Activated T-helper 9 cell treated with anti-CD3 and anti-CD28 coated beads, Interleukin-2, amount 50 U/mL, for 16 hours (primary cell): Measurements from ENCODE around the gene EGFLAM.
A peak's percentile ranks its signal among the peaks of the same experiment; 100 is the strongest.

ENCODE experiments used
- DNase-seq: peaks from one replicate; pipeline ENCODE4 v3.0.0-alpha.2; 2020; ENCODE audit warnings: low read depth

Gene EGFLAM

DNA sequence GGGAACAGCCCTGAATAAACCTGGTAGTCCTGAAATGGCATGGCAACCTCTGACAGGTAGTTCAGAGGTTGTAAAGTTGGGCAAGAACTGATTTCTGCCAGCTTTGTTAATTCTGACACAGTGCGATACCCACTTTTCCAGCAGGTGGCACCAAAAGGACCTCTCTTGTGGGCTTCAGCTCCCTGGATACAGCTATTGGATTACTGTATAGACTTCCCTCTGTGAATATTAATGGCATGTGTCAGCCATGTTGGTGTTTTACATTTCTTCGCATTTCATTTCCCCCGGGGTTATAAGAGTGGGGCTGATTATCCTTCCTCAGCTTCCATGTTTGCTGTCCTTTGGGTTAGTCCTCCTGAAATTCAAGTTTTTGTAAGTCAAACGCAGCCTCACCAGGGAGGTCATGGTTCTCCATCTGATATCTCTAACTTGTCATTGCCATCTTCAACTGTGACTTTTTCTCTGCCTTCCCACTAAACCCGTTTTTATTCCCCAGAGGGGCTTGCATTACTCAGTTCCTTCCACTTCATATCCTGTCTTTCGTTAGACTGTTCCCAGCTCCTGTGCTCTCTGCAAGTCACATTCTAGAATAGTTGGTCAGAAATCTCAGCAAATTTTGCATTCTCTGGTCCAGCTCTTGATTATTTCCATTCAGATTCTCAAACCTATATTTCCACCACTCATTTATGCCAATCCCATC is 162.5 kb downstream of the EGFLAM start:
- no peak for DNase-seq

- DNase-seq, result no peak
These were observed 164.3 kb downstream of the EGFLAM start for GRCh38 chr5:38422622-38423021.

DNA sequence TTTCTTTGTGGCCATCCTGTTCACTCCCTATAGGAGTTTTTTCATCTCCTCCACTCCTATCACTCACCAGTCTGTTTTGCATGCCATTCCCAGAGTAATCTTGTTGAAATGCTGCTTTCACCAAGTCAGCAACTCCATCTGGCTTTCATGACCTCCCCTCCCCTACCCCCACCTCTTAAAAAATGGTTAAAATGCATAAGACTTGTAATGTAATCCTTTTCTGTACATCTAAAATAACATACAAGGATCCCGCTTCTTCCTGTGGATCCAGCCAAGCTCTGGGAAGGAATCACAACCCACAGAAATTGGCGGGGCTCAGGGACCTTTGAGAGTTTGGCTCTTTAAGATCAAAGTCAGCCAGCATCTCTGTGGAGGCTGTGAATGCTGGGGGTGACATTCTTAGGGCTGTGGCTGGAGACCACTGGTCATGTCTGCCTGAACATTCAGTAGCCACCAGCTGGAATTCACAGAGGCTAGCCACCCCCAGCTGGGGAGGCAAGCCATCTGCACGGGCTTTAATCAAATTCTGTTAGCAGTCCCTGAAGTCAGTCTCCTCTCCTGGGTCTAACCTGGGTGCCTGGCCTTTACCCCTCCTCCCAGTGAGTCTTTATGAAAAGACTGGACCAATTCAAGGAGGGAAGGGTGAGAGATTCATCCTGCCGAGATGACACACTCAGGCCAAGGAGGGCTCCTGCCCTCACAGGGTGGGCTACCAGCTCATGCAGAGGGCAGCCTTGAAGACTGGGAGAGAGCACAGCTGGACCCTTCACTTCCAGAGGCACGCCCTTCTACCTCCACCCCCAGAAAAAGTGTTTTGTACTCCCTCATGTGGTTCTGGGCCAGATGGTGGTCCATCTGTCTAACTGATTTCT is 165.2 kb downstream of the EGFLAM start:
- DNase-seq, result no peak

DNA sequence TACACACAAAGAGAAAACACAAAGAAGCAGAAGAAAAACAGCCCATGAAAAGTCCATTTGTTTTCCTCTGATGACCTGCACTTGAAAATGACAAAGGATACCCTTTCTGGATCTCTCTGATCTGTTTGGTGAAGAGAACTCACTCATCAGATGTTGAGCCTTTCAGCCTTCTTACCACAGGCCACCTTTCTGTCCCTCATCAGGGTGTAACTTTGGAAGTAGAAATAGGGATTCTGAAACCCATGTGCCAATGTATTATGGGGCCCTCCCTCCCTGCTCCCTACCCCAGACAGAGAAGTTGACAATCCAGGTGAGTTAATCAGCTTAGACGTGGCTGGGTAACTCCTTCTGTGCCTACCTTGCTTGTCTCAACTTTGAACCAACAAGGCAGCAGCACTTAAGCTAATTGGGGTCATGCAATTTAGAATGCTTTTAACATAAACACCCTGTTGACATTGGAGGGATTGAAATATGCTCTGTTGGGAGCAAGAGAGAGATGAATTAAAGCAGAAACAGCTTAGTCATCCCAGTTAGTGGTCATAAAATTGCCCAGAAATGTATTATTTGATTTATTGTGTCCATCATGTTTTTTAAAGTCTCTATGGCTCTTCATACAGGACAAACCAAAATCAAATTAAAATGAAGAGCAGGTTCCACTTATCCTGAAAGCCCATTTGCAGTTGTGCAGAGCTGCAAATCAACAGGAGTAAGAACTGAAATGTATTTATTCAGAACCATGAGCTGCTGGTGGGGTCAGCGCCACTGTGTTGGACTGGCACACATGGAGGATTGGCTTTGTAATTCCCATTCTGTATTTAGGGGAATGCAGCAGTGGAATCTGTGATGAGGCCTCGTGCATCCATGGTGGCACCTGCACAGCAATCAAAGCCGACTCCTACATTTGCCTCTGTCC is 166.0 kb downstream of the EGFLAM start:
- DNase-seq, result no peak

DNA sequence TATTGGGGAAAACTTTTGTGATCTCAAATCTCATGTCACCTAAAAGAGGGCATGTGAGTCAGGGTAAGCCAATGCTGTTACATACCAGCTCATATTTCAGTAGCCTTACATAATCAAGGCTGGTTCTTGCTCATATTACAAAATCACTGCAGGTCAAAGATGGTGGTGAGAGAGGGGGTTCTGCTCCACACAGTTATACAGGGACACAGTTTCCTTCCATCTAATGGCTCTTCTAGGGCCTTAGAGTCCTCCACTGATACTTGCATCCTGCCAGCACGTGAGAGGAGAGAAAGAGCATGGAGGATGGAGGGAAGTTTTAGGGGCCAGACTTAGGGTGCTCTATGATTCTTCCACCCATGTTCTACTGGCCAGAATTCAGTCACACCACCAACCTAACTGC is 168.1 kb downstream of the EGFLAM start:
- DNase-seq, result no peak

GRCh38 chr5:38426986-38427950 is 168.9 kb downstream of the EGFLAM start:
- DNase-seq, result no peak

DNA sequence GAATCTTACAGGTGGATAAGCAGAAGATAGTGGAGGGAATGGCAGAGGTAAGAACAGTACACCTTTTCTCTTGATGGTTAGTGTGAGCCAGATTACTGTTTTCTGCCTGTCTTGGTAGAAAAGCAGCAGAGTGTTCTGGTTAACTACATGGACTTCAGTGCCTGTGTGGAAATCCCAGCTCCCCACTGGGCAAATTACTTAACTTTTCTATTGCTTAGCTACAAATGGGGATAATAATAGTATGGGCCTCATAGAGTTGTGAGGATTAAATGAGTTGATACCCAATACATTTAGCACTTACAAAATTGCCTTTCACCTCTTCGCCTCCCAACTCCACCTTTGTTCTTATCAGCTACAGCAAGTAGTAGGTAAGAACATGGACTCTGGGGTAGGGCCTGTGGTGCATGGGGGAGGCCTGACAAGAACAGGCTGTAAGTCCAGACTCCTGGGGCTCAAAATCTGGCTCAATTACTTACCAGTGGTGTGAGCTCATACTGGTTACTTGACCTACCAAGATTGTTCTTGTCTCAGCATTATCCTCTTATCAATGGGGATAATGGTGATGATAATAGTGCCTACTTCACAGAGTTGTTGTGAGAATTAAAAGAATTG is 173.0 kb downstream of the EGFLAM start:
- no peak for DNase-seq

- DNase-seq, result no peak
These were observed 175.0 kb downstream of the EGFLAM start for GRCh38 chr5:38433160-38433861.

DNA sequence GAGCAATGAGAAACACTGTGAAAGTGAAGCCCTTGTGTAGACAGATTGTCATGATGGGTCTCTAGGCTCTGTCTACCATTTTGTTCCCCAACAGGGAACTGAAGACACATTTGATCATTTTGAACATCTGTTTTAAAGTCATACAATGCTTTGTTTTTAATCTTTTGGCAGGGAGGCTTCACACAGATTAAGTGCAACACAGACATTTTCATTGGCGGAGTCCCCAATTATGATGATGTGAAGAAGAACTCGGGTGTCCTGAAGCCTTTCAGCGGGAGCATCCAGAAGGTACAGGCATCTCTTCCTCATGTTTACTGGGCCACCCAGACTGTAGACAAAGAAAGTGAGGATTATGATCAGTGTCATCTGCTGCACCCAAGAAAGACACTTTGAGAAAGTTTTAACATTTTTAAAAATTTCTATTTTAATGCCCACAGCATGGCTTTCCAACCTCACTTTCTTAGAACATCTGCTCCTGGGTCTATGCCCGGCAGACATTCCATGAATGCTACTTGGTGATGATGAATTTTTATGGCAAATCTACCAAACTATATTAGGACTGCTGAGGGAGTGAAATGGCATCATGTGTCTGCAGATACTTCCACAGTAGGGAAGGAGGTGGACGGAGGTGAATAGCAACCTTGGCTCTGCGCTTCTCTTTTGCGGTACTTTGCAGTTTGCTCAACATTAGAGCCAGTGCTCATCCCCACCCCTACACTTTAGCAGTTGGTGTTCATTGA is 176.8 kb downstream of the EGFLAM start:
- no peak for DNase-seq

DNA sequence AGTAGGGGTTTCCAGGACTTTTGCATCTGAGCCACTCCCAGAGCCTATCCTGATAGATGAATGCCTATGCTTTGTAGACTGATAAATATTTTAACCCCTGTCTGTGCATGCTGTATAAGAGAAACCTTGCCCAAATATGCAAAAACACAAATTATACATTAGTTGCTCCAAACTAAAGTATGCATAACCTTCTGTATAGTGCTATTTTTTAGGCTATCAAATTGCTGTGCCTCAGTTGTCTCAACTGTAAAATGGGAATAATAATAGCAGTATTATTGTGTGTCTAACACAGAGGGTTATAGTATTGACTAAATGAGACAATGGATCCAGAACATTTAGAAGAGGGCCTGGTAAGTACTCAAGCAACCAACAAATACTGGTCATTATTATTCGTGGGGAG is 180.4 kb downstream of the EGFLAM start:
- DNase-seq, result no peak

- peak; percentile 56 for DNase-seq
These were observed 183.3 kb downstream of the EGFLAM start for GRCh38 chr5:38441453-38442246.

DNA sequence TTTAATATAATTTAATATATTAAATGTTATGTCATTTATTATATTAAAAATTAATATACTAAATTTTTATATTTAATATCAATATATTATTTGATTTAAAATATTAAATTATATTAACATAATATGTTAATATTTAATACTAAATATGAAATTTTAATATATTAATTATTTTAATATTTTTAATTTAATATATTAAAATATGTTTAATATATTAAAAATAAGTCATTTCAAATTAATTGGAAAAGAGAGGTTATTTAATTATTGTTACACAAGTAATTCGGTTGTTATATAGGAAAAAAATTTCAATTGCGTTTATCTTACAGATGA is 183.9 kb downstream of the EGFLAM start:
- no peak for DNase-seq

DNA sequence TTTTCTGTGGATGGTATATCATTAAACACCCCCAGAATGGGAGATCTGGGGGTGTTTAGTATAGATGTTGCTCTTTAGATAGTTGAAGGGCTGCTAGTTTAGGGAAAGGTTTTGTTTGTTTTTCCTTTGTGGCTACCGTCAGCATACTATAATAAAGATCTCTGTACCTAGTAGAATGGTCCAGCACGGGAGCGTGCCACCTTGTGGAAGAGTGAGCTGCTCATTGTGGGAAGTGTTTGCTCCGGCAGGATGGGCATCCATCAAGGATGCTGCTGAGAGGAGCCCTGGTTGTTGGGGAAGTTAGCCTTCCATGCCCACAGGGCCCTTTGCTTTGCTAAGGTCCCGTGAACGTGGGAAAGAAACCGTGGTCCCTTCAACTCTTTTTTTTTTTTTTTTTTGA is 185.0 kb downstream of the EGFLAM start:
- DNase-seq, result no peak

- DNase-seq, result no peak
These were observed 187.1 kb downstream of the EGFLAM start for GRCh38 chr5:38445374-38446028.

DNA sequence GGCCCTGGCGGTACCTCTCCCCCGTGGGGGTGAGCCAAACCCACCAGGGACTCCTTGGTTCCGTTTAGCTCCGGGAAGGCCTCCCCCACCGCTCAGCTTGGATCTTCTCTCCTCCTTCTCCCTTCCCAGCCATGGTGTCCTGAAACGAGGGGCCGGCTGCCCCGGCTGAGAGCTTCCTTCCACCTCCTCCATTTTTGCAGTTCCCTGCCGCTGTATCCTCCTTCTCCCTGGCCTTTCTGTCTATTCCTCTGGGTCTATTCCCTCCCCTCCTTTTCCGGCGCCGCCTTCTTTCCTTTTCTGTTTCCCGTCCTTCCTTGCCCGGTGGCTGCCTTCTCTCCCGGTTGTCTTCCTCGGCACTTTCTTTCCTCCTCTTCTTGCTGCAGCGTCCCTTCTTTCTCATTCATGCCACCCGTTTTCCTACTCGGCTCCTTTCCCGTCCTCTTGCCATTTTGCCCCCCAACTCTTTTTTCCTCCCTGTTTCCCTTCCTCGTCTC is 187.7 kb downstream of the EGFLAM start:
- DNase-seq, result no peak

- DNase-seq, result no peak
These were observed 188.7 kb downstream of the EGFLAM start for GRCh38 chr5:38447056-38447455.

- no peak for DNase-seq
These were observed 189.4 kb downstream of the EGFLAM start for GRCh38 chr5:38447786-38448185.
